ENCODE measurements around the gene CHST12.

Gene CHST12

DNA sequence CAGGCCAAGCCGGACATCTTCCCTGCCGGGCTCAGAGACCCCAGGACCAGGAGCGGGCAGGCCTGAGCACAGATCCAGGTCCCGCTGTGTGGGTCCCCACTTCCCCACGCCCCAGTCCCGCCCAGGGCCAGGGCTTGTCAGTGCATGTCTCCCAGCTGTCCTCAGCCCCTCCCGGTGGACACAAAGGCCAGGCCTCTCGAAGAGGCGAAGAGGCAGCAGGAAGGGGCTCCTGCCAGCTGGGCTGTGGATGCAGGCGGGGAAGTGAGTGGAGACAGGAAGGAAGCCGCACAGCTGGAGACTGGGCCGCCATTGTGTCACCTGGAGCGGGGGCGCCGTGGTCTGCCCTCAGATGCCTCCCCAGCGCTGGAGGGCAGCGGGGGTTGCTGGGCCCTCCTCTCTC, 68.0 kb downstream of the CHST12 start:
- H3K4me3 ChIP-seq (ENCODE audit: low read length), result no peak overlapping the region
- no peaks in the 10 kb centered on the region for H3K36me3 ChIP-seq (replicated peaks; ENCODE audit: insufficient read depth, low read length)
- H2AFZ ChIP-seq (ENCODE audit: low read length), result no peak overlapping the region
- H4K20me1 ChIP-seq (ENCODE audit: insufficient read depth, low read length), result no peaks in the 10 kb centered on the region
- no peak for DNase-seq
- H3K9ac ChIP-seq (ENCODE audit: low read length), result no peak overlapping the region
- H3K79me2 ChIP-seq (ENCODE audit: low read length), result no peaks in the 10 kb centered on the region
- H3K27ac ChIP-seq (ENCODE audit: low read length), result no peak overlapping the region
- no peaks in the 10 kb centered on the region for H3F3A ChIP-seq (ENCODE audit: insufficient read depth, low read length)
- no peaks in the 10 kb centered on the region for H3K9me2 ChIP-seq (replicated peaks; ENCODE audit: insufficient read depth, low read length)
- H3K27me3 ChIP-seq (replicated peaks; ENCODE audit: insufficient read depth, low read length), result peaks cover 34% of the 10 kb centered on the region
- TF ChIP-seq, protein P1, sequence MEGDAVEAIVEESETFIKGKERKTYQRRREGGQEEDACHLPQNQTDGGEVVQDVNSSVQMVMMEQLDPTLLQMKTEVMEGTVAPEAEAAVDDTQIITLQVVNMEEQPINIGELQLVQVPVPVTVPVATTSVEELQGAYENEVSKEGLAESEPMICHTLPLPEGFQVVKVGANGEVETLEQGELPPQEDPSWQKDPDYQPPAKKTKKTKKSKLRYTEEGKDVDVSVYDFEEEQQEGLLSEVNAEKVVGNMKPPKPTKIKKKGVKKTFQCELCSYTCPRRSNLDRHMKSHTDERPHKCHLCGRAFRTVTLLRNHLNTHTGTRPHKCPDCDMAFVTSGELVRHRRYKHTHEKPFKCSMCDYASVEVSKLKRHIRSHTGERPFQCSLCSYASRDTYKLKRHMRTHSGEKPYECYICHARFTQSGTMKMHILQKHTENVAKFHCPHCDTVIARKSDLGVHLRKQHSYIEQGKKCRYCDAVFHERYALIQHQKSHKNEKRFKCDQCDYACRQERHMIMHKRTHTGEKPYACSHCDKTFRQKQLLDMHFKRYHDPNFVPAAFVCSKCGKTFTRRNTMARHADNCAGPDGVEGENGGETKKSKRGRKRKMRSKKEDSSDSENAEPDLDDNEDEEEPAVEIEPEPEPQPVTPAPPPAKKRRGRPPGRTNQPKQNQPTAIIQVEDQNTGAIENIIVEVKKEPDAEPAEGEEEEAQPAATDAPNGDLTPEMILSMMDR (IDR thresholded peaks at IDR 0.05; ENCODE audit: low read length), result no peak
- no peak for TF ChIP-seq EZH2phosphoT487 (IDR thresholded peaks at IDR 0.05; ENCODE audit: low read length)
- no peak for TF ChIP-seq EZH2 (optimal IDR thresholded peaks at IDR 0.05; ENCODE audit: low read depth, low read length)
- H3K4me1 ChIP-seq (ENCODE audit: low read length), result no peaks in the 10 kb centered on the region
- H3K9me3 ChIP-seq (replicated peaks; ENCODE audit: insufficient read depth, low read length), result no peaks in the 10 kb centered on the region
- no peak overlapping the region for H3K4me2 ChIP-seq (ENCODE audit: low read depth, low read length)

DNA sequence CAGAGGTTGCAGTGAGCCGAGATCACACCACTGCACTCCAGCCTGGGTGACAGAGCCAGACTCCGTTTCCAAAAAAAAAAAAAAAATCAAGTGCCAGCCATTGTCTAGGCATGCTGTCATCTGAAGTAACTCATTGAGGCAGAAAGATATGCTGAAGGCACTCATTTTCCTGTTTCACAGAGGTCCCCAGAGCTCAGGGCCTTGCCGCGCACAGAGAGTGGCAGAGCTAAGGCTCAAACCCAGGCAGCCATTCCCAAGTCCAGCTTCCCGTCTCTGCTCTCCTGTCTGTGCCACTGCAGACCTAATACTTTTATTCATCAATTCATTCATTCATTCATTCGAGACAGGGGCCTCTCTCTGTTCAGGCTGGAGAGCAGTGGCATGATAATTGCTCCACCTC, 69.3 kb downstream of the CHST12 start:
- H3K9me3 ChIP-seq (replicated peaks; ENCODE audit: insufficient read depth, low read length), result no peaks in the 10 kb centered on the region
- no peaks in the 10 kb centered on the region for H3K9me2 ChIP-seq (replicated peaks; ENCODE audit: insufficient read depth, low read length)
- H3K4me3 ChIP-seq (ENCODE audit: low read length), result no peak overlapping the region
- no peak for TF ChIP-seq EZH2phosphoT487 (IDR thresholded peaks at IDR 0.05; ENCODE audit: low read length)
- no peak for TF ChIP-seq EZH2 (optimal IDR thresholded peaks at IDR 0.05; ENCODE audit: low read depth, low read length)
- TF ChIP-seq, protein P1 (IDR thresholded peaks at IDR 0.05; ENCODE audit: low read length), result no peak
- no peaks in the 10 kb centered on the region for H3K4me1 ChIP-seq (ENCODE audit: low read length)
- no peaks in the 10 kb centered on the region for H4K20me1 ChIP-seq (ENCODE audit: insufficient read depth, low read length)
- no peaks in the 10 kb centered on the region for H3K79me2 ChIP-seq (ENCODE audit: low read length)
- H2AFZ ChIP-seq (ENCODE audit: low read length), result no peak overlapping the region
- H3F3A ChIP-seq (ENCODE audit: insufficient read depth, low read length), result no peaks in the 10 kb centered on the region
- no peak overlapping the region for H3K4me2 ChIP-seq (ENCODE audit: low read depth, low read length)
- no peak overlapping the region for H3K9ac ChIP-seq (ENCODE audit: low read length)
- H3K36me3 ChIP-seq (replicated peaks; ENCODE audit: insufficient read depth, low read length), result no peaks in the 10 kb centered on the region
- peaks cover 45% of the 10 kb centered on the region for H3K27me3 ChIP-seq (replicated peaks; ENCODE audit: insufficient read depth, low read length)
- H3K27ac ChIP-seq (ENCODE audit: low read length), result no peak overlapping the region
- DNase-seq, result no peak

DNA sequence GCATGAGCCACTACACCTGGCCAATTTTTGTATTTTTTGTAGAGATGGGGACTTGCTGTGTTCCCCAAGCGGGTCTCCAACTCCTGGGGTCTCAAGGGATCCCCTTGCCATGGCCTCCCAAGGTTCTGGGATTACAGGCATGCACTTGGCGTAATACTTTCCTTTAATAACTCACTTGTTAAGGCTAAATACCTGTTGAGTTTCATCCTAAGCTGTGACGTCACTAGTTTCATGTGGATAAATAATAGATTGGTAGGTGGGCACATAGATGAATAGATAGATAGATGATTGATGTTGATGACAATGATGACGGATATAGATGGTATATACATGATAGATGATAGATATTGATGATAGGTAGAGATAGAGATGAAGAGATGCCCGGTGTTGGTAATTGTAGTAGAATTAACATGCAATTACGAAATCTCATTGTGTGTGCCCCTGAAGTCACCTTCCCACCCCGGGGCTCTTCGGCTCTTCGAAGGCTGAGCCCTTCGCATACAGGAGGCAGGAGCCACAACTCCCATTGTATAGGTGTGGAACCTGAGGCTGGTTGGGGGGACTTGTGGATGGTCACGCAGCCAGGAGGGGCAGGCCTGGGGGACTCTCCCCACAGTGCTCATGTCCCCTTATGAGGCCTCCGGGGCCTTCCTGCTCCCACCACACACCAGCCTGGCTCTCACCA, 70.2 kb downstream of the CHST12 start:
- TF ChIP-seq, protein P1 (IDR thresholded peaks at IDR 0.05; ENCODE audit: low read length), result no peak
- TF ChIP-seq EZH2 (optimal IDR thresholded peaks at IDR 0.05; ENCODE audit: low read depth, low read length), result no peak
- no peak for TF ChIP-seq EZH2phosphoT487 (IDR thresholded peaks at IDR 0.05; ENCODE audit: low read length)
- Histone ChIP-seq H3K9me3 (replicated peaks; ENCODE audit: insufficient read depth, low read length) (no peaks in the 10 kb centered on the region), H3K4me3 (ENCODE audit: low read length) (no peak overlapping the region), H4K20me1 (ENCODE audit: insufficient read depth, low read length) (no peaks in the 10 kb centered on the region), H3K9ac (ENCODE audit: low read length) (no peak overlapping the region), H3K79me2 (ENCODE audit: low read length) (no peaks in the 10 kb centered on the region), H3K4me2 (ENCODE audit: low read depth, low read length) (no peak overlapping the region), H2AFZ (ENCODE audit: low read length) (no peak overlapping the region), H3K27ac (ENCODE audit: low read length) (no peak overlapping the region), H3K36me3 (replicated peaks; ENCODE audit: insufficient read depth, low read length) (no peaks in the 10 kb centered on the region), H3K4me1 (ENCODE audit: low read length) (no peaks in the 10 kb centered on the region), H3K27me3 (replicated peaks; ENCODE audit: insufficient read depth, low read length) (peaks cover 54% of the 10 kb centered on the region), H3K9me2 (replicated peaks; ENCODE audit: insufficient read depth, low read length) (no peaks in the 10 kb centered on the region), H3F3A (ENCODE audit: insufficient read depth, low read length) (no peaks in the 10 kb centered on the region)
- DNase-seq, result no peak

Data from MM.1S (cell line).